Measurements from ENCODE around the gene KIRREL3. TPM values are rescaled to one million over a fixed set of nuclear protein-coding genes. Genes with fewer than 3 reads are reported as not detected.
A peak's percentile ranks its signal among the peaks of the same experiment; 100 is the strongest.

Gene KIRREL3
- total and polyA plus RNA-seq, 9 donors = 0.25 to 5.3 (median 0.48) TPM

- intact Hi-C loops (cut with DNase I) = loop anchor here in 2 of 4 donors (10.0 kb wide), 1 partner anchor 117 kb away; no protein-coding TSS in a partner anchor
- H3K4me1 ChIP-seq (ENCODE audit: insufficient read depth) = peaks cover 36% of the 10 kb centered on the region
Observed at GRCh38 chr11:126431401-126432064, 569.0 kb downstream of the KIRREL3 start.

GRCh38 chr11:126430581-126431335 is 569.8 kb downstream of the KIRREL3 start:
- peak in 1 of 5 donors; percentile 42 for DNase-seq
- no peak overlapping the region for H3K4me3 ChIP-seq
- peaks cover 36% of the 10 kb centered on the region for H3K4me1 ChIP-seq (ENCODE audit: insufficient read depth)
- no peaks in the 10 kb centered on the region for H3K27me3 ChIP-seq
- no peaks in the 10 kb centered on the region for H3K36me3 ChIP-seq
- H3K9me3 ChIP-seq = no peaks in the 10 kb centered on the region
- TF ChIP-seq EP300 (IDR thresholded peaks at IDR 0.05) = no peak
- TF ChIP-seq CTCF (IDR thresholded peaks at IDR 0.05) = no peak
- no peak for TF ChIP-seq POLR2A (IDR thresholded peaks at IDR 0.05)
- H3K27ac ChIP-seq = peak overlapping the region in 1 of 2 donors; percentile 50
- intact Hi-C loops (cut with DNase I) = loop anchor here in 2 of 4 donors (10.0 kb wide), 1 partner anchor 116 kb away; no protein-coding TSS in a partner anchor
- WGBS, 3 donors = 70 to 79% (median 73%) methylated on average over 10 of the region's 10 CpGs

More at GRCh38 chr11:126431401-126432064, 569.0 kb downstream of the KIRREL3 start:
- Histone ChIP-seq H3K9me3 (no peaks in the 10 kb centered on the region), H3K36me3 (no peaks in the 10 kb centered on the region), H3K27me3 (no peaks in the 10 kb centered on the region), H3K4me3 (no peak overlapping the region), H3K27ac (peak overlapping the region; percentile 50 to 70)
- peak; percentile 66 to 82 (median 72) for DNase-seq
- WGBS, 3 donors = 63 to 66% (median 65%) methylated on average over 23 of the region's 23 CpGs
- no peak for TF ChIP-seq POLR2A (IDR thresholded peaks at IDR 0.05)
- no peak for TF ChIP-seq CTCF (IDR thresholded peaks at IDR 0.05)
- TF ChIP-seq EP300 (IDR thresholded peaks at IDR 0.05) = no peak

- intact Hi-C loops (cut with DNase I) = loop anchor here in 1 of 4 donors (10.0 kb wide), 1 partner anchor 112 kb away; no protein-coding TSS in a partner anchor
- peak; percentile 61 to 79 (median 67) for DNase-seq
- Histone ChIP-seq H3K4me3 (no peak overlapping the region), H3K4me1 (ENCODE audit: insufficient read depth) (peaks cover 44% of the 10 kb centered on the region), H3K27ac (peak overlapping the region; percentile 43 to 75), H3K9me3 (no peaks in the 10 kb centered on the region), H3K27me3 (no peaks in the 10 kb centered on the region), H3K36me3 (no peaks in the 10 kb centered on the region)
- WGBS, 3 donors = 16 to 31% (median 17%) methylated on average over 14 of the region's 14 CpGs
- no peak for TF ChIP-seq EP300 (IDR thresholded peaks at IDR 0.05)
- no peak for TF ChIP-seq CTCF (IDR thresholded peaks at IDR 0.05)
- no peak for TF ChIP-seq POLR2A (IDR thresholded peaks at IDR 0.05)
Observed at GRCh38 chr11:126426820-126427749, 573.5 kb downstream of the KIRREL3 start.

- no peaks in the 10 kb centered on the region for H3K27me3 ChIP-seq
- peaks cover 41% of the 10 kb centered on the region for H3K4me1 ChIP-seq (ENCODE audit: insufficient read depth)
- H3K9me3 ChIP-seq = no peaks in the 10 kb centered on the region
- peak overlapping the region; percentile 1 to 75 for H3K27ac ChIP-seq
- no peak overlapping the region for H3K4me3 ChIP-seq
- no peak for TF ChIP-seq CTCF (IDR thresholded peaks at IDR 0.05)
- no peak for TF ChIP-seq EP300 (IDR thresholded peaks at IDR 0.05)
- no peak for TF ChIP-seq POLR2A (IDR thresholded peaks at IDR 0.05)
- 92 to 96% (median 92%) methylated on average over 3 of the region's 3 CpGs for WGBS, 3 donors
- intact Hi-C loops (cut with DNase I) = loop anchor here in 1 of 4 donors (10.0 kb wide), 1 partner anchor 111 kb away; no protein-coding TSS in a partner anchor
- no peaks in the 10 kb centered on the region for H3K36me3 ChIP-seq
- DNase-seq = no peak
Observed at GRCh38 chr11:126426106-126426505, 574.5 kb downstream of the KIRREL3 start.

Data from ovary (tissue), 9 donors.